Measurements from ENCODE around the gene CLDN10.

- no peak for TF ChIP-seq POLR2A (IDR thresholded peaks at IDR 0.05)
- TF ChIP-seq, protein P1, sequence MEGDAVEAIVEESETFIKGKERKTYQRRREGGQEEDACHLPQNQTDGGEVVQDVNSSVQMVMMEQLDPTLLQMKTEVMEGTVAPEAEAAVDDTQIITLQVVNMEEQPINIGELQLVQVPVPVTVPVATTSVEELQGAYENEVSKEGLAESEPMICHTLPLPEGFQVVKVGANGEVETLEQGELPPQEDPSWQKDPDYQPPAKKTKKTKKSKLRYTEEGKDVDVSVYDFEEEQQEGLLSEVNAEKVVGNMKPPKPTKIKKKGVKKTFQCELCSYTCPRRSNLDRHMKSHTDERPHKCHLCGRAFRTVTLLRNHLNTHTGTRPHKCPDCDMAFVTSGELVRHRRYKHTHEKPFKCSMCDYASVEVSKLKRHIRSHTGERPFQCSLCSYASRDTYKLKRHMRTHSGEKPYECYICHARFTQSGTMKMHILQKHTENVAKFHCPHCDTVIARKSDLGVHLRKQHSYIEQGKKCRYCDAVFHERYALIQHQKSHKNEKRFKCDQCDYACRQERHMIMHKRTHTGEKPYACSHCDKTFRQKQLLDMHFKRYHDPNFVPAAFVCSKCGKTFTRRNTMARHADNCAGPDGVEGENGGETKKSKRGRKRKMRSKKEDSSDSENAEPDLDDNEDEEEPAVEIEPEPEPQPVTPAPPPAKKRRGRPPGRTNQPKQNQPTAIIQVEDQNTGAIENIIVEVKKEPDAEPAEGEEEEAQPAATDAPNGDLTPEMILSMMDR (IDR thresholded peaks at IDR 0.05): no peak
- no peak for TF ChIP-seq POLR2AphosphoS5 (IDR thresholded peaks at IDR 0.05)
- no peak for TF ChIP-seq EP300 (IDR thresholded peaks at IDR 0.05; ENCODE audit: low read depth)
Measured at GRCh38 chr13:95605448-95606125, 53.1 kb downstream of the CLDN10 start.

All from transverse colon (tissue), 4 donors.